HPDE6-E6E7 (cell line): ENCODE measurements around the gene SLAMF1.
A peak's percentile ranks its signal among the peaks of the same experiment; 100 is the strongest.

Experiments
- DNase-seq: peaks from one replicate; pipeline ENCODE4 v3.0.0; 2011; ENCODE audit warnings: missing footprints; ENCODE audit errors: extremely low spot score

The SLAMF1 gene

DNA sequence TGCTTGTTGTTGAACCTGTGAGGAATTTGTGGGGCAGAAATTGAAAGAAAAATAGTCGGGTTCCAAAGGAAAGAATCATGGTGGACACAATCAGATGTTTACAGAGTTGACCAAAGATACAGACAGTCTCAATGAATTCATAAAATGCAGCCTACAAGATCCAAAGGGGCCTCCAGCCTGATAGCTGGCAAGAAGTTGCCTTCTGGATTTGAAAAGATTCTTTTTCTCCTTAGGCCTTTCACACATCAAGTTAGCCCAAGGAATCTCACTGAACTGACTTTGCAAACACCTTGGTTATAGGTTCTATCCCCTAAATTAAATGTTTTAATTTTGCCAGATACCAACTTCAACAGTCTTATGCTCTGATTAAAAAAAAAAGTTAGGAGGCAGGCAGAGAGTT is 21.5 kb downstream of the SLAMF1 start:
- no peak for DNase-seq

DNA sequence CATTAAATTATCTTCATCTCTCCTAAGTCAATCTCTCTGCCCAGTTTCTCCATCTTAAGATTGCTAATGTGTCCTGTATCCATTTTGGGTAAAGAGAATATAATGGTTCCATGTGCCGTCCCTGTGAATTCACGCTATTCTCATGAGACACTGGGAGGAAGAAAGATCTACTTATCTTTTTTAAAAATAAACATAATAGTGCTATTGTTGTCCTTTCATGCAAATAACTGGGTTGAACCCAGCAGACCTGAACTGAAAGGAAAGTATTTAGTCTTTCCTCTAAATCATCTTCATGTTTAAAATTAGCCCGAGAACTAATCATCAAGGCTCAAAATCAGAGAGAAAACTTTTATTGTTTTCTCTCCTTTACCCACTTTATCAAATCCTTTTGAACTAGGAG is 22.4 kb downstream of the SLAMF1 start:
- no peak for DNase-seq

DNA sequence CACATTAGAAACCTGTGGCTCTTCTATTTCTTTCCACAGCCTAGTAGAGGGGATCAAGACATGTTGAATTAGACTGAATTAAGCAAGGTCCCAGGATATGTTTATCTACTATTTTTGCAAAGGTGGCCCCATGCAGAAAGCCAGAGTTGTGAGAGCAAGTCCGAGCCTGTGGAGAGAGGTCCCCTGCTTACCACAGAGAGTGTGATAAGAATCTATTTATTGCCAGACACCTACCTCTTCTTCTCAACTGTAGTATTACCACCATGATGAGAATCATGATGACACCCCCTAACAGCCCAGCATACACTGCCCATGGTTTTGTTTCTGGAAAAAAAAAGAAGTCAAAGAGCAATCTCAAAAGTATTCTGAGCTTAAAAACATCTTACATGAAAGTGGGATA is 23.0 kb downstream of the SLAMF1 start:
- no peak for DNase-seq

DNA sequence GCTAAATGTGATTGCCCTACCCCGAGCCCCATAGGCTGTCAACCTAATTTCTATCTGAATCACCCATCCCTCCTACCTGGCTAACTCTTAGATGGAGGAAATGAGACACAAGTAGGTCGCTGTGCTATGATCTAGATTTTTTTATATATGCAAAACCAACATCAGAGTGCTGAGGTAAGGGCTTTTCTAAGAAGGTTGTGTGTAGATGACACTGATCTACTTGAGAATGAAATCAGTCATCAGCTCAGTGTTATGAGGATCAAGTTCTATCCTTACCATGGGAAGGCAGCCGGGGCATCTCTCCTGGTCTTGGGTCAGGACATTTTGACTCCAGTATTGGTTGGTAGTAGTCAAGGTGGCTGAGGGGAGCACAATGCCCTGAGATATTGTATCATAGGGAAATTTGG is 23.6 kb downstream of the SLAMF1 start:
- no peak for DNase-seq

DNA sequence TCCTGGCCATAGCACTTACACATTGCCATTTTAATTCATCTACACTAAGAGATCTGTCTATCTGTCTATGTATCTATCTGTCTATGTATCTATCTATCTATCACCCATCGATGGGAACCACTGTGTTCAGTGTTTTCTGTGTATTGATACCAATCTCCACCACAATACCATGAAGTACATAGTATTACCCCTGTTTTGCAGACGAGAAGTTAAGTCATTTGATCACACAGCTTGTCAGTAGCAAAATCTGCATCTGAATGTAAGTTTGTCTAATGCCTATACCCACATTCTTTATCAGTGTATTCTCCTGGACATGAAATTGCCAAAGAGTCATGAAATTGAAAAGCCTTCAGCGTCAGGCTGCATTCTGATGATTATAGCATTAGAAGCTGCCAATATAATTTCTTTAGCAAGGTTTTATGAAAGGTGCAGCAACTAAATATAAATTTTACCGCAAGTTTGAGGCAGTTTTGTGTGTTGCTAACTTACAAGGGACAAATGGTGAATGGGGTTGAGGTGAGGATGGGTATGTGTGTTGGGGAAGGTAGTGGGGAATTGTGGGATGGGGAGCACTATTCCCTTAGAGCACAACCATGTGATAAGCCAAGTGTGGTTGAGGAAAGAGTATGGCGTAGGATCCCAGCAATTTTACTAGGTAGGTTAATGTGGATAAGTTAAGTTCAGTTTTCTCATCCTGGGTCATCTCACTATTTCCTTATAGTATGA is 24.2 kb downstream of the SLAMF1 start:
- no peak for DNase-seq

DNA sequence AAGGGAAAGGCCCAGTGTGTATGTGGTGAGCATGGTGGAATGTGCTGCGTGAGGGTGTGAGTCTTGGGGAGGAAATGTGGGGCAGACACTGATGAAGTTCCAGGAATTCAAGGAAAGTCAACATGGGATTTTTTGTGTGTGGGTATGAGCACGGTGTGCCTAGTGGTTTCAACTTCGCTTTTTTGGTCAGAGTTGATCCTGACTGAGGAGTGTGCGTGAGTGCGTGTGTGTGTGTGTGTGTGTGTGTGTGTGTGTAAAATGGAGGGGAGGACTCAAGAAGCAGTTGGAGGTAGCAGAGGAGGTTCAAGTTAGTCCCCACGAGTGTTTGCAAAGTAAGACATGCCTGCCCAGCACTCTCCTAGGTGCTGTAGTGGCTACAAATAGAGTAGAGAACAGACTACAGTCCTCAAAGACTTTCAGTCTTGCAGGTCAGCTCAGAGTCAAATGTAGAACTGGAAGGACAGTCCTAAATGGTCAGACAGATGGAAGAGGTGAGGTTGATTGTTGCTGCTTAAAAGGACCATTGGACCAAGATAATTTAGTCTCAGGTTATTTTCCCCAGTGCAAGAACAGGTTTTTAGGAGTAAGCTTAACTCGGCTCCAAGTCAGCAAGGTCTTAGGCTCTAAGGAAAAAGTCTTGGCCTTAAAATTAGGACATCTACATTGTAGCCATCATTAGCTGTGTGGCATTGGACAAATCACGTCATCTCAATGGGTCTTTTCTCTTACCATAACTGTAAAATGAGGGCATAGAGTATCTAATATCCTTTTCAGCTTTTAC is 25.0 kb downstream of the SLAMF1 start:
- DNase-seq: no peak

DNA sequence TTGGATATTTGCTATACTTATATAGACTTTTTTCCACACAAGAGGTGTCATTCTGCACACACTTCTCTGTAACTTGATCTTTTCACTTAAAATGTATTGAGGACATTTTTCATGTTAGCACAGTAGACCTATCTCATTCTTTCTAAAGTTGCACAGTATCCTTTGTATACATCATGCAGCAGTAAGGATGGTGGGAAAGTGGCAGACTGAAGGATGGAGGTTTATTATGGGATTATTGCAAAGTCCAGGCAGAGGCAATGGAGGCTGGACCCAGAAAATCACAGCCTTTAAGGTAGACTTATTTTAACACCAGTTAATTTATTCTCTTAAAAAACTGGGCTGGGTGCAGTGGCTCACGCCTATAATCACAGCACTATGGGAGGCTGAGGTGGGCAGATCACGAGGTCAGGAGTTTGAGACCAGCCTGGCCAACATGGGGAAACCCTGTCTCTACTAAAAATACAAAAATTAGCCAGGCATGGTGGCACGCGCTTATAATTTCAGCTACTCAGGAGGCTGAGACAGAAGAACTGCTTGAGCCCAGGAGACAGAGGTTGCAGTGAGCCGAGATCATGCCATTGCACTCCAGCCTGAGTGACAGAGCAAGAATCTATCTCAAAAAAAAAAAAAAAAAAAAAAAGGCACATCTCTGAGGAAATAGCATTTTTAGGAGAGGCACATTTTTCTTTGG is 25.8 kb downstream of the SLAMF1 start:
- DNase-seq: no peak

DNA sequence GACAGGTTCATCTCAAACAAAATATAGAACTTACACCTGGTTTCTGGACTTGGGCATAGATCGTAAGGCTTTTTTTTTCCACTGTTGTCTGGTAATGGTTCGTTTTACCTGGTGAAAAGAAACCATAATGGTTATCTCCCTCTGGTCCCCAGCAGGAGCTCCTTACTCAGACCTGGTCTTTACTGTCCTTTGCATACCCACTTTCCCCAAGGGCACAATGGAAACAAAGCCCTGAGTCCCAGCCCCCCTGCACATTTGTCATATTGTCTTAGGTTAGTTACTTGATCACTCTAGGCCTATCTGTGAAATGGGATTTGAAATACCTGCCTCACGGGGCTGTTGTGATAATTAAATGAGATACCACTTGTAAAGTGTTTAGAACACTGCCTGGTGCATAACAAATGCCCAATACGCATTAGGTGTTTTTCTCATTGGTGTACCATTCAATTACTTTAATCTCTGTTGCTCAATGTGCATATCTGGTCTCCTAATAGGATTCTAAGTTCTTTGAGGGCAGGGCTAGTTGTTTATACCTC is 27.0 kb downstream of the SLAMF1 start:
- no peak for DNase-seq

DNA sequence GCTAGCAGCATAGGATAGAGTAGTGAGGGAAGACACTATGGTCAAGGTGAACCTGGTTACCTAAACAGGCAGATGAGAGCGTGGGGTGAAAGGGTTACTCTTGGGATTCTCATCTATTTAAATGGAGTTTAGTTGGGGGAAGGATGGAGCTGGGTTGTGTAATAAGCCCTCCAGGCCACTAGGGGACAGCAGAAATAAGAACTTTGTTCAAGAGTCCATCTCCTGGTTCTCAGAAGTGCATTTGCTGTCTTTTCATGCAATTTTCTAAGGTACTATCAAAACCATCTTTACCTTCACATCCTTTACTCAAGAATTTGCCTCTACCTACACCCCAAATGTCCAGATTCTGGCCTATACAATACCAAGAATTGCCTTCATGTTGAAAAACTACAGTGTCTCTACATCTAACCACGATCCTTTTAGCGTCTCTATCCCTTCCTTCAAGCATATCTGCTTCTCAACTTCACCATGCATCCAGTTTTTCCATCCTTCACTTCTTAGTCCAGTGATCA is 28.0 kb downstream of the SLAMF1 start:
- no peak for DNase-seq

DNA sequence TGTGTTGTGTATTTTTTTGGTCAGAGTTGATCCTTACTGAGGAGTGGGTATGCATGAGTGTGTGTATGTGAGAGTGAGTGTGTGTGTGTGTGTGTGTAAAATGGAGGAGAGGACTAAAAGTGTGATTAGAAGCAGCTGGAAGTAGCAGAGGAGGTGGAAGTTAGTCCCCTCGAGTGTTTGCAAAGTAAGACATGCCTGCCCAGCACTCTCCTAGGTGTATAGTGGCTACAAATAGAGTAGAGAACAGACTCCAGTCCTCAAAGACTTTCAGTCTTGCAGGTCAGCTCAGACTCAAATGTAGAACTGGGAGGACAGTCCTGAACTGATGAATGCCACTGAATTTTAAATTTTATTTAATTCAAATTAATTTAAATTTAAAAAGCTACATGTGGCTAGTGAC is 28.5 kb downstream of the SLAMF1 start:
- DNase-seq: no peak

DNA sequence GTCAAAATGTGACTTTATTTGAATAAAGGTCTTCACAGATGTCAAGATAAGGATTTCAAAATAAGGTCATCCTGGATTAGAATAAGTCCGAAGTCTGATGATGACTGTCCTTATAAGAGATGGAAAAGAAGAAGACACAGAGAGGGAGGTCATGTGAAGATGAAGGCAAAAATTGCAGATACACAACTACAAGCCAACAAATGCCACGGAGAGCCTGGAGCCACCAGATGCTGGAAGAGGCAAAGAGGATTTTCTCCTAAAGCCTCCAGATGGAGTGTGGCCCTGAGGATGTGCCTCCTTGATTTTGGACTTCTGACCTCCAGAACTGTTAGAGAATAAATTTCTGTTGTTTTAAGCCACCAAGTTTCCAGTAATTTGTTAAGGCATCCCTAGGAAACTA is 31.2 kb downstream of the SLAMF1 start:
- no peak for DNase-seq

DNA sequence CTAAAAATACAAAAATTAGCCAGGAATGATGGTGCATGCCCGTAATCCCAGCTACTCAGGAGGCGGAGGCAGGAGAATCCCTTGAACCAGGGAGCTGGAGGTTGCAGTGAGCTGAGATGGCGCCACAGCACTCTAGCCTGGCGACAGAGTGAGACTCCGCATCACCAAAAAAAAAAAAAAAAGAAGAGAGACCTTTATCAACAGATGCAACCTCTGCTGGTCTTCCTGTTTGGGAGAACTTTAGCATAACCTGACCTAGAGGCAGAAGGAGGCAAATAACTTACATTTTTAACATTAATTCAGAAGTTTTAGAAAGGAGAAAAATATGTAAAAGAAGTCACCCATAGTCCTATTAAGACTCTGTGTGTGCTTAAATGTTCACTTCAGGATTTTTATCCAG is 32.4 kb downstream of the SLAMF1 start:
- no peak for DNase-seq

DNA sequence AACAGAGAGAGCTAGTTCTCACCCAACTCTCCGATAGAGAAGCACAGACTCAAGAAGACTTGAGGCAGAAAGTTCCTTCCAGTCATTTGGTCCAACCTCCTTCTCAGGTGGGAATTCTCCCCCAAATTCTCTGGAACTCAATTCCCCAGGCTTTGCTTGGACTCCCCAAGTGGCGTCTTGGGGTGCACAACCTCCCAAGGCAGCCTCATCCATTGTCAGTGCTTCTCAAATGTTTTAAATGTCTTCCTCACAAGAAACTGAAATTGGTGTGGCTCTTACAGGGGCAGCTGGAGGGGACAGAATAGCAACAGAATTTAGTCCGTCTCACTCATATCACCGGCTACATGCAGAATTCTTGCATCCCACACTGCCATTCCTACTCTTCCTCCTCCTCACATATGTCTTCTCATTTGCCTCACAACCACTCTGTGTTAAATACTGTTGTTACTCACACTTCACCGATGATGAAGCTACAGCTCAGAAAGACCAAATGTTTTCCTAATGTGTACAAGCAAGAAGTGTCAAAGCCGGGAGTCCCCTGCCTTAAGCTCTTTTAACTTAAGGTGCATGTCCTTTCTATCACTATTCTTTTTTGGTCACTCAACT is 34.1 kb downstream of the SLAMF1 start:
- DNase-seq: no peak

DNA sequence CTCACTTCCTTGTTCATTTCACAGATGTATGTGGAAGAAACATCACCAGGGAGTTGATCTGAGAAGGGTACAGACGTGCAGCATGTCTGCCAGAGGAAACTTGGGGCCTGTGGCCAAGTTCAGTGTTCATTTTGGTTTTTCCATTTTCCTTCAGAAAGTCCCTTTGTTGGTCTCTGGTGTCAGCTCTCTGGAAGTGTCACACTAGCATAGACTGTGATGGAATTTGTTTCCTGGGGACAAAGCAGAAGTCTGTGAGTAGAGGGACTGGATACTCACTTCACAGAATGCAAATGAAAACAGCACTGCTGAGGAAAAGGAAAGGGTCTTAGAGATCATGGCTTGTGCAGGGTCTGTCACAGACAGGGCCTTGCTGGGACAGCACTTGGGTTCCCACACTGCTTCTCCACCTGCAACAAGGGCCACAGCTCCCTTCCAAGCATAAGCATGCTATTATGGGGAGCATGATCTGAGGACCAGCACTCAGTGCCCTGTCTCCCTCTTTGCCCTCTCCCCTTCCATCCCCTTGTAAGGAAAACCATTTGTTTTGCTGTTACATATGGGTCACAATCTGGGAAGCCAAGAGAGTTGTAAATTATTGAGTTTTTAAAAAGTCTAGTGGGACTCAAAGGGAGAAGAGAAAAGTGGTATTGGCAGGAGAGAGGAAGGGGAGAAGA is 36.1 kb downstream of the SLAMF1 start:
- no peak for DNase-seq

DNA sequence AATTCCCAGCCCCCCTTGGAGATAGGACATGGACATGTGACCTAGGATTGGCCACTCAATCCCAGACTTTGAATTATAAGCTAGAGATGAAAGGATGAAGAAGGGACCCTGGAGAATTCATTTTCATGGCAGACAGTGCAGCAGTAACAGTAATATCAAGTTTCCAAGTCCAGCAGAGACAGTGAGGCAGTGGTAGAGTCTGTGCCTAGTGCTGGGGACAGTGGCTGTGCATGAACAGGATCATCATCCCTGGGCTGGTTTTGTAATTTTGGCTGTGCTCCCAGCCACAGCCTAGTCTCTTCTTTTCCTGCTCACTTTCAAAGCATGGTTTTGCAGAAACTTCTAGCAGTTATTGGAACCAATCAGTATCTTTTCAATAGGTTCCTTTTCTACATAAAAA is 37.9 kb downstream of the SLAMF1 start:
- DNase-seq: no peak

DNA sequence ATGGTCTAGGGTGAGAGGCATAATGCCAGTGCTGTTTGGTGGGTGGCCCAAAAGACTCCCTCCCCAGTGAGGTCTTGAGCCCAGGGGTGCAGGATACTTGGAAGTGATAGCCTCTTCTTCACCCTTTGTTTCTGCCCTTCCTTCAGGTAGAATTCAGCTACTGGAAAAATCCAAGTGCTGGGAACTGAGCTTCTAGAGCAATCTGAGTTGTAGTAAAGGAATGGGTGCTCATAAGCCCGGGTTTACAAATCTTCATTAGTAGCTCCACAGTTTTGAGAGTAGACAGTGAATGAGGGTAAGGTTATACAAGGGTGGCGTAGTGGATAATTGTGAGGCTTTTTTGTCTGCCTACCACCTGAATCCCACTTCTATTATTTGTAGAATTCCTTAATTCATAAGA is 38.3 kb downstream of the SLAMF1 start:
- DNase-seq: no peak

DNA sequence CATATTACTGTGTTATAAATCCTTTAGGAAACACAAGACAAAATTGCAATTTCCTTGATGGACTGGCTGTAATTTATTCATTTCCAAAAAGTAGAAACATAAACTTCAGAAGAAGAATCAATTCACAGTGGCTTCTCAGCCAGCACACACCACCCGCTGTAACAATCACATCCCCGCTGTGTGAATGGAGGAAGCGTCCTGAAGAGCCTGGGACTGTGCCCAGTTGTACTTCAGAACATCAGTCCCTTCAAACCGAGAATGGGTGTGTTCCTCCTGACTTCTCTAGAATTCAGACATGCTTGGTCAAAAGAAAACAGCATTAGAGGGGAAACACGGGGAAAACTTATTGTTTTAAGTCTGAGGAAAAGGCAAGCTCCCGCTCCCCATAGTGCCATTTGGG is 38.8 kb downstream of the SLAMF1 start:
- no peak for DNase-seq

DNA sequence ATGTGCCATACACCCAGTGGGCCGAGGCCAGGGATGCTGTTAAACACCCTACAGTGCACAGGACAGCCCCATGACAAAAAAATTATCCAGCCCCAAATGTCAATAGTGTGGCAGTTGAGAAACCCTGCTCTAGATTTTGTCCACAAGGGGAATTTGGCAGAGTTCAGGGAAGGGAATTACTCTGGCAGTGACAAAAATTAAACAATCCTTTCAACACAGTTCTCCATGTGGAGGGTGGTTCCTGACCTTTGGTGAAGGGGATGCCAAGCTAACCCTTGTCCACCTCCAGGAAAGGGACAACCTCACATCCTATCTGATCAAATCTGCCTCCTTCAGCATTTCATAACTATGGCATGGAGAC is 39.2 kb downstream of the SLAMF1 start:
- no peak for DNase-seq

DNA sequence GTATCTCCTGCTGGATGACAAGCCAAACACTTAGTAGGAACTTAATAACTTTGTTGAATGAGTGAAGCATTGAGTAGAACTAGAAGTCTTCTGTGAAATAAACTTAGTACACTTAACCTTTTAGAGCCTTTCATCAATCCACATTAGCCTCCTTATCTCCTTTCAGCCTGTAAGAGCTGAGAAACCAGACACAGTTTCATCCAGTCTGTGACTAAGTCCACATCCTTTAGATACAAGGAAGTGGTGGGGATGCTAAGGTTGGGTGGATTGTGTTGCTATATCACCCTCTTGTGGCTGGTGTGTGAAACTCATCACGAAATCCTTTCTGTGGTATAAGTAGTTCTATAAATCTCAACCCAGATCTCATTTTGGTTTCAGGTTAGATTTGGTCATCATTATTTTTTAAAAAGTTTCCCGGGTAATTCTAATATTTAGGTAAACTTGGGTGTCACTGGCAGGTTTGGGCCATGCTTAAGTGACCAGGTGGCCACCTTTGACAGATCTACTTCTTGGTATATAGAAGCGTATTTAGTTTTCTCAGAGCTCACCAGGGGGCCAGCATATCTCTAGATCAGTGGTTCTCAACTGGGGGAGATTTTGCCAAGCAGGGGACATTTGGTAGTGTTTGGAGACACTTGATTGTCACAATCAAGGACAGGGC is 39.7 kb downstream of the SLAMF1 start:
- DNase-seq: peak; percentile 74

DNA sequence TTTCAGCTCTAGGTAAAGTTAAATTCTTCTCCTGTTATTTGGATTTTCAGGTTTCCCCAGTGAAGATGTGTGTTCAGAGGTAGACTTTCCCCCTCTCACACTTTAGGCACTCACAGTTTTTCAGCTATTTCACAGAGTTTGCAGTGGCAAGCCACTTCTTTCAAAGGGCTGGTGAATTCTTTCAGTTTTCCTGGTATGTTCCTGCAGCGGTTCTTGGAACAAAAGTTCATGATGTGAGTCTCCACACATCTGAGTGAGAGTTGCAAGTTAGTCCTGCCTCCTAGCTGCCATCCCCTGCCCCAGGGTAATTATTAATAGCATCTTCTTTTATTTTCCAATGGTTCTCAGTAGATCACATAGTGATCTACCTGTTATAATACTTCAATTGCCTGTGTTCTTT is 40.2 kb downstream of the SLAMF1 start:
- DNase-seq: no peak
